Tongue (tissue), 2 donors: ENCODE measurements around the gene KIAA1671. TPM values are rescaled to one million over a fixed set of nuclear protein-coding genes. Genes with fewer than 3 reads are reported as not detected.

Experiments
- DNase-seq: peaks from one replicate; pipeline ENCODE4 v3.0.0-alpha.2; 2015
- total RNA-seq: library from RNA; depleted of rRNA; stranded (reverse); fragments of >200 nt; gene quantifications from one replicate; pipeline ENCODE4 v1.2.3, GENCODE V29; 2014

KIAA1671 gene
- total RNA-seq, 1 donor from 2014 or later, result 31.7 TPM

GRCh38 chr22:24952837-24953383 lies 394 bp downstream of the KIAA1671 start:
- no peak for DNase-seq

- no peak for DNase-seq
These were observed 1.0 kb downstream of the KIAA1671 start for GRCh38 chr22:24953384-24954113.

- DNase-seq, result no peak
These were observed 1.6 kb downstream of the KIAA1671 start for GRCh38 chr22:24954114-24954463.

DNA sequence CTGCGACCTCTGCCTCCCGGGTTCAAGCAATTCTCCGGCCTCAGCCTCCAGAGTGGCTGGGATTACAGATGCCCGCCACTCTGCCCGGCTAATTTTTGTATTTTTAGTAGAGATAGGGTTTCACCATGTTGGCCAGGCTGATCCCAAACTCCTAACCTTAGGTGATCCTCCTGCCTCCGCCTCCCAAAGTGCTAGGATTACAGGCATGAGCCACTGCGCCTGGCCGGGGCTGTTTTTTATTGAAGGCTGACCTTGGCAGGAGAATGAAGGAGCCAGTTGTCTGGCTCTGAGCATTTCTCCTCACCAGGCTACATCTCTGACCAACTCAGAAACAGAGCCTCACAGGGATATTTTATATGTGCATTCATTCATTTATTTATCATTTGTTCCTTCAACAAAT lies 2.3 kb downstream of the KIAA1671 start:
- DNase-seq, result no peak

DNA sequence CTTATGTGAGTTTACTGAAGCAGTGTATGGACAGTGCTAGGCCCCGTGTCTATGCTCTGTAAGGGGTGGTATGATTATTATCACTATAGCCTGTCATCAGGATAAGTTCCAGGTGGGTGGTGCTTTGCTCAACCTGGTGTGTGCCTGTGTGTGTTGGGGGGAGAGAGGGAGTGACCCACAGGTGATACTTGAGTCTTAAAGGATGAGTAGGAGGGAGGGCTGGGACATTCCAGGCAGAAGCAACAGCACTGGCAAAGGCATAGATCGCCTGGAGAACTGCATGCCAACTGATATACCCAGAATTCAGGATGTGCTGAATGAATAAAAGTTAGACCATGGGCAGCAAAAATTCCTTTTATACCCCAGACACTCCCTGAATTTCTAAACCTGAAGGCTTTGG lies 4.5 kb downstream of the KIAA1671 start:
- no peak for DNase-seq

- no peak for DNase-seq
These were observed 8.8 kb downstream of the KIAA1671 start for GRCh38 chr22:24961217-24961844.

GRCh38 chr22:24962094-24962493 lies 9.6 kb downstream of the KIAA1671 start:
- no peak for DNase-seq

DNA sequence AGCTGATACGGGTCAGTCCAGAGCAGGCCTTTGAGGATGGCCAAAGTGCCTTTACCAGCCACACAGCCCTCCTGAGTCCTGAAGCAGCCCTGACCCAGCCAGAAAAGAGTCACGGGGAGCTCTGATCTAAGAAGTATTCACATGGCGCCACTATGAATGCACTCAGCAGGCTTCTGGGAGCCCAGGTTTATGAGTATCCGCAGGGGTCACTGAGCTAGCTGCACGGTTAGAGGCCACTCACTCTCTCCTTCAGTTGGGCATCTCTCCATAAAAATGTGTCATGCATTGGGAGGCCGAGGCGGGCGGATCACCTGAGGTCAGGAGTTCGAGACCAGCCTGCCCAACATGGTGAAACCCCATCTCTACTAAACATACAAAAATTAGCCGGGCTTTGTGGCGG lies 10.3 kb downstream of the KIAA1671 start:
- DNase-seq, result no peak

DNA sequence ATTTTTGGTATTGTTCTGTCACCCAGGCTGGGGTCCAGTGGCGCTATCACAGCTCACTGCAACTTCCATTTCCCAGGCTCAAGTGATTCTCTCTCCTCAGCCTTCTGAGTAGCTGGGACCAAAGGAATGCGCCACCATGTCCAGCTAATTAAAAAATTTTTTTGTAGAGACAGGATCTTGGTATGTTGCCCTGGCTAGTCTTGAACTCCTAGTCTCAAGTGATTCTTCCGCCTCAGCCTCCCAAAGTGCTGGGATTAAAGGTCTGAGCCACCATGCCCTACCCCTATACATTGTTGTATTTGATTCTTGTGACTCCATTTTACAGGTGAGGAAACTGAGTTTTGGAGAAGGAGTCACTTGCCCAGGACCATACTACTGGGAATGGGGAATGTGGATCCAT lies 11.9 kb downstream of the KIAA1671 start:
- DNase-seq, result no peak

GRCh38 chr22:24965822-24966626 lies 13.5 kb downstream of the KIAA1671 start:
- peak; percentile 52 for DNase-seq

DNA sequence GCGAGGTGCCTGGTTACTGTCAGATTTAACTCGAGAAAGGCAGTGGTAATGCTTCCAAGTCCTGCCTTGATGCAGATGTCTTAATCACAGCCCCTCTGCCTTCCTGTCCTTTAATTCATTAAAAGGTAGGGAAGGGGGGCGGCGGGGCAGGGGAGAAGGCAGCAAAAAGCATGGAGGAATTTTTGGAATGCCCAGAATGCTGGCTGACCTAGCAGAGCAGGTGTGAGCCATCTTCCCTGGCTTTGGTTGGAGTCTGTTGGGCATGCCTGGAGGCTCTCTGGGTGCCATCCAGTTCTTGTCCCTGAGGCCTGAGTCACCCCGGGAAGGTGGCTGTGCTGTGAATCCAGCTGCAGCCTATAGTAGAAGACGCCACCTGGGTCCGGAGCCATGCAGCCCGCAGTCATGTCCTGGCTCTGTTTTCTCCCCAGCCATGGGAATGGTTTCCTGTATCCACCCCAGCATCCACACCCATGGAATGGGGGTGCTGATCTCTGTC lies 15.6 kb downstream of the KIAA1671 start:
- no peak for DNase-seq

DNA sequence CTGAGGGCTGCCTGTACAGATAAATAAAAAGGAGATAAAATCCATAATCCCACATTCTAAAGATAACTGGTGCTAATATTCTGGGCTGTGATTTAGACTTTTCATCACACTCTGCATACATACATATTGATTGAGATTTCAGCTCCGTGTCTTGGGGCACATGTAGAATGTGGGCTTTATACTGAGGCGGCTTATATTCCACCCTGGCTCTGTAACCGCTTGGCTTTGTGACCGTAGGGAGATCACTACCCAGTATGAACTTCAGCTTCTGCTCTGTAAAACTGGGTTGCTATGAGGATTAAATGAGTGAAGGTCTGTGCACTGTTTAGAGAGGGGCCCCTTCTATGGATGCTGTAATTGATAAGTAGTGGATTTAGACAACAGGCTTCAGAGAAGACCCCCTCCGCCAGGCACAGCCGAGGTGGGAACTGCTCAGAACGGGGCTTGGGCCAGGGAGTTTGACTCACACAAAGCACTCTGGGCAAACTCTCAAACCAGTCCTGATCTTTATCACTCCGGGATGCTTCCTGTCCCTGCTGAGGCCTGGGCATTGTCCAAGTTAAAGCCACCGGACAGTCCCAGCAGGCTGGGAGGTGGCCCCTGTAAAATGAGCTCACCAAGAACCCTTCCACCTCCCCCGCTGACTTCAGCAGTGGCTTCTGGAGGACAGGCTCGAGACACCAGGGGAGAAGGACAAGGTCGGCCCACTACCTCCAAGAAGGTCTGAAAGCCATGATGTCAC lies 17.2 kb downstream of the KIAA1671 start:
- no peak for DNase-seq

DNA sequence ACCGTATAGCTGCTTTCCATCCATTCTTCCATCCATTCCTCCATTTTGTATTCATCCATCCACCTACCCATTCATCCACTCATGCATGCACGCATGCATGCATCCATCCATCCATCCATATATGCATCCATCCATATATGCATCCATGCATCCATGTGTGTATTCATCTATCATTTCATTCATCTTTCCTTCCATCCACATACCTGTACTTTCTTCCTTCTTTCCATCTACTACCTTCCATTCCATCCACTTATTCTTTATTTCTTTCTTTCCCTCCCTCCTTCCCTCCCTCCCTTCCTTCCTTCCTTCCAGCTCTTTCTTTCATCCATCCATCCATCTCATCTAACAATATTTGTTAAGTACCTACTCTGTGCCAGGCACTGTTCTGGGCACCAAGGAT lies 19.9 kb downstream of the KIAA1671 start:
- no peak for DNase-seq

GRCh38 chr22:24973872-24974271 lies 21.4 kb downstream of the KIAA1671 start:
- no peak for DNase-seq

DNA sequence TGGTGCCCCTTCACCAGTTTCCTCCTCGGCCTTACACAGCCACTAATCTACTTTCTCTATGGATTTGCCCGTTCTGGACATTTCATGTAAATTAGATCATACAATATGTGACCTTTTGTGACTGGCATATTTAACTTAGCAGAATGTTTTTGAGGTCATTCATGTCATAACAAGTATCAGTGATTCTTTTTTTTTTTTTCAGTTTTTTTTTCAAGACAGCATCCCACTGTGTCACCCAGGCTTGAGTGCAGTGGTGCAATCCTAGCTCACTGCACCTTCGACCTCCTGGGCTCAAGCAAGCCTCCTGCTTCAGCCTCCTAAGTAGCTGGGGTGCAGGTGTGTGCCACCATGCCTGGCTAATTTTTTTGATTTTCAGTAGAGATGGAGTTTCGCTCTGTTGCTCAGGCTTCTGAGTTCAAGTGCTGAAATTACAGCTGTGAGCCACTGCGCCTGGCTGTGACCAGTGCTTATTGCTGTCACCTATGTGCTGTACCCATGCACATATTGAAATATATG lies 22.7 kb downstream of the KIAA1671 start:
- no peak for DNase-seq

DNA sequence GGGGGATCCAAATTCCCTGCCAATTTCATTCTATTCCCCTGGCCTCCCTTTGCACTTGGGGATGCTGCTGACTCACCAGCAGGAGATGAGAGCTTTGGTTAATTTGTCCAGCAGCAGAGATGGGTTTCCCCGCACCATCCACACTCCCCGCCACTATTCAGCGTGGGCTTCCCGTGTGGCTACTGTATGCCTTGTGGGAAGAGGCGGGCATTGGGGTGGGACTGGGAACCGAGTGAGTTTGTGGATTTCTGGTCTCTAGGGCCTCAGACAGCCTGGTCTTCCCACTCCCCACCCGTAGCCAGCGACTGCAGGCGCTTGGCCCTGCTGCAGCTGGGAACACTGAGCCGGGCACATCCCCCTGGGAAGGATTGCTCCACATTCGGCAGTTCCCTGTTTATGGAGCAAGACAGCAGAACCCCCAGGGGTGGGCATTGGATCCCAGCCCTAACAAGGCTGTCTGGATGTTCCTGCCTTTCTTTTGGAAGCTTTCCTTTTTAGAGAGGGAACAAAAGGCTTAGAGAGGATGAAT lies 23.4 kb downstream of the KIAA1671 start:
- DNase-seq, result peak; percentile 49

DNA sequence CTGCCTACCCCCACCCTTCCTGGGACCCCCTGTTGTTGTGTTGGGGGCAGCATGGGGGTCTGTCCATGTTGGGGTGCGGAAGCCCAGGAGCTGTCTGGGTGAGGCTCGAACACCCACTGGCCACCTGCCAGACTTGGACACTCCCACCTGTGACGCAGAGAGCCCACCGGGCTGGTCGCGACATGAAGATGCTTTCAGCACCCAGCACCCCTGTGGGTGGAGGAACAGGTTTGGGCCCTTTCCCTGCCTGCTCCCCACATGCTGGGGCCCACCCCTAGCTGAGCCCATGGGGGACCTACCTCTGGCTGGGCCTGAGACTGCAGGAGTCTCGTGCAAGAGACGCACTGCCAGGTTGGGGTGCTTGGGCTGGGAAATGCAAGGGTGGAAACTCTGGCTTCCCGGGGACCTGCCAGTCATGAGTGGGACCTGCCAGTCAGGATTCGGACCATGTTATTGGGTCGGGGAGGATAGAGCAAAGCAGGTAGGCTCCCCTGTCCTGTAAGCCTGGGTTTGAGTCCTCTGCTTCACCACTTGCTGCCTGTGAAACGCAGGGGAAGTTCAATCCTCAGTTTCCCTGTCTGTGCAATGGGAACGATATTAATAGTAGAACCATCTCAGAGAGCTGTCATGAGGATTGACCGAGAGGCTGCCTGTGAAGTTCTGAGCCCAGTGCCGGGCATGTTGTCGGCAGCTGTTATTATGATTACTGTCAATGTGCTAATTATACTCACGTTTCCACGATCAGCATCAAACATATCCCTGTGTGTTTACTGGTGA lies 24.1 kb downstream of the KIAA1671 start:
- DNase-seq, result peak; percentile 73

DNA sequence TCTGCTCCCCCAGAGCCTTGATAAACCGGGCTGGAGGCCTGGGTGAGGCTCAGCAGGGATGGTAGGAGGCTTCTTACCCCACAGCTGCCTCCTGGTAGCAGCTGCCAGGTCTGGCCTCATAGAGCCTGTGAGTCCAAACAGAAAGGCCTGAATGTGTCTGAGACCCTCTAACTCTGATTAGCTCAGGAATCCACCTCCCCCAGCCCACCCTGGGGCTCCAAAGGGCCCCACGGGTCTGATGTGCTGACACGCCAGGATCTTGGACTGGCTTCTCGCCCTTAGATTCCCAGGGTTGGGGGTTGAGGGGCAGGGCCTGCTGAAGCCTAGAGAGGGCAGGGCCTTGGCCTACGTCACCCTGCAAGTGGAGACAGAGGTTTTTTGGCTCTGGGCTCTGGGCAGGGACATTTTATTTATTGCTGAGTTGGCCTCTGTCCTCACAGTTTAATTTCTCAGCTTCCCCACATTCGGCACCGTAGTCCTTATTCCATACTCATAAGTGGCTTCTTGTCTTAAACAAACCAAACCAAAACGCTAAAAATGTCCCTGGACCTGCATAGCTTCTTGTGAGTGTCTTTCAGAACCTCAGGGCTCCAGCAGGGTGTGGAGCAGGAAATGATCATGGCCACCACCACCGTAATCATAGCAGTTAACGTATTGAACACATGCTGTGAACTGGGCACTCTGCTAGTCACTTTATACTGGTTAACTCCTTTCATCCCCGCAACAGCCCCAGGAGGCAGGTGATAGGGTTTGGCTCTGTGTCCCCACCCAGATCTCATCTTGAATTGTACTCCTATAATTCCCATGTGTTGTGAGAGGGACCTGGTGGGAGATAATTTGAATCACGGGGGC lies 25.1 kb downstream of the KIAA1671 start:
- peak; percentile 81 for DNase-seq

DNA sequence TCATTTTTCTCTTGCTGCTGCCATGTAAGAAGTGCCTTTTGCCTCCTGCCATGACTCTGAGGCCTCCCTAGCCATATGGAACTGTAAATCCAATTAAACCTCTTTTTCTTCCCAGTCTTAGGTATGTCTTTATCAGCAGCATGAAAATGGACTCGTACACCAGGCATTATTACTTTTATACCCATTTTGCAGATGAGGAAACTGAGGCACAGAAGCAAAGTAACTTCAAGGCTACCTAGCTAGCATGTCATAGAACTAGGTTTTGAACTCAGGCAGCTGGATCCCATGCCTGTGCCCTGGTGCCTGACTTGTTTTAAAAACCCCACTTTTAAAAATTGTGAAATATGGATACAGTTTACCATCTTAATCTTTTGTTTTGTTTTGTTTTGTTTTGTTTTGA lies 25.8 kb downstream of the KIAA1671 start:
- no peak for DNase-seq

DNA sequence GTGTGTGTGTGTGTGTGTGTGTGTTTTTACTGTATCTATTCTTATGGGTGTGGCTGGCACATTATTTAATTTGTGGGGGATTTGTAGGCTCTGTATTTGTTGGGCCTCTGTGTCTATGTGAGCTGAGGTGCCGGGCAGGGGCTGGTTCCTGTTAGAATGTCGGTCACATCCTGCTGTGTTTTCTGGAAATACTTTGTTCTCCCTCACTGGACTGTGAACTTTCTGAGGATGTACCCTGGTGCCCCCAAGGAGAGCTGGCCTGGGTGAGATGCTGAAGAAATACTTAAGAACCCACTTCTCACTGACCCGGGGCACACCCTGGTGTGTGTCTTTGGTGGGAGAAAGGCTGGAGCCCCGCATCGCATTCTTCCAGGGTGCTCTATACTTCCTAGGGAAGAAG lies 28.6 kb downstream of the KIAA1671 start:
- DNase-seq, result no peak
